ENCODE data around the gene SMIM5.
A peak's percentile ranks its signal among the peaks of the same experiment; 100 is the strongest.
"Not testable (repeated sequence)": the region's sequence is repeated elsewhere in the genome, so short reads cannot be mapped to it uniquely, and the experiment has no call there.

The SMIM5 gene, protein sequence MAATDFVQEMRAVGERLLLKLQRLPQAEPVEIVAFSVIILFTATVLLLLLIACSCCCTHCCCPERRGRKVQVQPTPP

DNA sequence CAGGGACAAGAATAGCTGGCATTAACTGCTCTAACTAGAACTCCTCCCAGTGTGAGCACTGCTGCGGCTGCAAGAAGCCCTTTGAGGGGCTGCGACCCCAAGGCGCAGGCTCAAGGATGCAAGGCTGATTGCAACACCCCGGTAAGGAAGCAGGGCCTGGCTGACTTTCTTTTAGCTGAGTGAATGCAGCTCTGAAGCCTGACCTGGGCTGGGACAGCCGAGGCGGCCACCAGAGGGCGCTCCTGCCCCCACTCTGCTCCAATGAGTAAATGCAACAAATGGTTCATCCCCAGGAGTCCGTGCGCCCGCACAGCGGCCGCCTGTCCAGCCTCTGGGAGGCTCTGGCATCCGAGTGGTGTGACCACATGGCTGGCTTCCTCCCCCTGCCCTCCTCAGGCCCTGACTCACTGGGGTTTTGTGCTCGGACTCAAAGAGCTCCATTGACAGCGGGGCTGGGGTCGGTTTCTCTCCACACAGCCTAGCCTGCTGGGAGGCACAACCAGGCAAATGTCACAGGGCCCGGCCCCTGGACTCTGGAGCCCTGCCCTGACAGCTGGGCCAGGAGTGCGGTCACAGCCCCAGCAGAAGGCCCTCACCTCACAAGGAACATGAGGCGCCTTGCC lies at the start of gene SMIM5:
SMIM5 (plus strand) TSS at position 572 of the 623 bp plus-strand sequence. CDS start 6,768 bp downstream, outside the sequence.
- DNase-seq = peak; percentile 84

DNA sequence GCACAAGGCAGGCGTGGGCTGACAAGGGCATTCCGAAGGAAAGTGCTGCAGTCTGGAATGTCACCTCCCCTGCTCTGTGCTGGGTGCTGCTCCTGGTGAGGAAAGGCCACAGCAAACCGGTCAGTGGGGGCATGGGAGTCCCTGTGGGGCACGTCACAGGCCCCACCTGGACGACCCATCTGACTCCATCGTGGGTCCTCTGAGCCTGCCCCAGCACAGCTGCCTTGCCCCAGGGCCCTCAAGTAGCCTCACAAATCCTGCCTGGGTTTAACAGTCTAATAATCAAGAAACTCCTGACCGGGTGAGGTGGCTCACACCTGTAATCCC lies 48.4 kb upstream of the SMIM5 start:
- no peak for DNase-seq

DNA sequence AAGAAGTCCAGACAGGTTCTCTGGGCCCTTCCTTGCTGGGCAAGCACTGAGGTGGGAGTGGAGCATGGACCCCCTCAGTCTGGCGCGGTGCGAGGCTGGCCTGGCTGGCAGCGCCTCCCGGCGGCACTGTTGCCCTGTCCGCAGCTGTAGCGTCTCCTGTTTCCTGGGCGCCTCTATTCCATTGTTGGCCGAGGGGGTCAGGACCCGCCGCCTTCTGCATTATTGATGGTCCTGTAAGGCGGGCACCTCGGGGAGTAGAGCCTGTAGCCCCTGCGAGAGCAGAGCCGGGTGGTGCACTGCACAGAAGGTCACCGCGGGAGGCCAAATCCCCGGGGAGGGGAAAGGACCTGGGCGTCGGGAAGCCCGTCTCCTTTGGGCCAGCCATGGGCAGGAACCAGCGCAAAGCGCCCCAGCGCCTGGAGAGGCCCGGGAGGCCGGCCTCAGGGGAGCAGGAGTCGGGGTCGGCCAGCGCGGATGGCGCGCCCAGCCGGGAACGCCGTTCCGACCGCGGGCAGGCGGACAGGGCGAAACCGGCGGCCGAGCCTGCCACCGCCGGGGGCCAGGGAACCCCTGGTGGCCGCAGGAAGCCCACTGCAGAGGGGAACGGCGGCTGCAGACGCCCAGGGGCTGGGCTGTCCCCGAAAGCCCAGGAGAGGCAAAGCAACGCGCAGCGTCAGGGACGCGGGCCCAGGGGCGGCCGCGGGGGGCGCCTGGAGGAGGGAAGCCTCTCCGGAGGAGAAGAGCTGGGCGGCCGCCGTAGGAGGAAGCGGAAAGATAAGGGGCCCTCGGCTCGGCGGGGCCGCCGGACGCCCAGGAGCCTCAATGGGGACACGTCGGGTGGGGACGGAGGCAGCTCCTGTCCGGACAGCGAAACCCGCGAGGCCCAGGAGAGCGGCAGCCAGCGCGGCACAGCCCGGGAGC lies 45.3 kb upstream of the SMIM5 start, which contains the start of gene MYO15B:
MYO15B (plus strand) TSS at position 126 of the 921 bp plus-strand sequence; CDS start at position 384, 258 bp downstream.
- DNase-seq = no peak

DNA sequence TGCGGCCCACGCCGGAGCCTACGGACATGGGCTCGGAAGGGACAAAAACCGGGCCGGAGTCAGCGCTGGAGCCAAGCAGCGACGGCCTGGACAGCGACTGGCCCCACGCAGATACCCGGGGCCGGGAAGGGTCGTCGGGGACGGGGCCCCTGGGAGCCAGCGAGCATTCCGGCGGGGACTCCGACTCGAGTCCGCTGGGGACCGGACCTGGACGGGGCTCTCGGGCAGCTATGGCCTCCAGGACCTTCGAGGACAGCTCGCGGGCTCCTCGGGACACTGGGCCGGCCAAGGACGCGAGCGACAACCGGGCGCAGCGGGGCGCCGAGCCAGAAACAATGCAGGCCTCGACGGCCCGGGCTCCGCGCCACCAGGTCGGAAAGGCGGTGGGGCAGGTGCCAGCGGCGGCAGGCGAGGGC lies 44.6 kb upstream of the SMIM5 start:
- no peak for DNase-seq

DNA sequence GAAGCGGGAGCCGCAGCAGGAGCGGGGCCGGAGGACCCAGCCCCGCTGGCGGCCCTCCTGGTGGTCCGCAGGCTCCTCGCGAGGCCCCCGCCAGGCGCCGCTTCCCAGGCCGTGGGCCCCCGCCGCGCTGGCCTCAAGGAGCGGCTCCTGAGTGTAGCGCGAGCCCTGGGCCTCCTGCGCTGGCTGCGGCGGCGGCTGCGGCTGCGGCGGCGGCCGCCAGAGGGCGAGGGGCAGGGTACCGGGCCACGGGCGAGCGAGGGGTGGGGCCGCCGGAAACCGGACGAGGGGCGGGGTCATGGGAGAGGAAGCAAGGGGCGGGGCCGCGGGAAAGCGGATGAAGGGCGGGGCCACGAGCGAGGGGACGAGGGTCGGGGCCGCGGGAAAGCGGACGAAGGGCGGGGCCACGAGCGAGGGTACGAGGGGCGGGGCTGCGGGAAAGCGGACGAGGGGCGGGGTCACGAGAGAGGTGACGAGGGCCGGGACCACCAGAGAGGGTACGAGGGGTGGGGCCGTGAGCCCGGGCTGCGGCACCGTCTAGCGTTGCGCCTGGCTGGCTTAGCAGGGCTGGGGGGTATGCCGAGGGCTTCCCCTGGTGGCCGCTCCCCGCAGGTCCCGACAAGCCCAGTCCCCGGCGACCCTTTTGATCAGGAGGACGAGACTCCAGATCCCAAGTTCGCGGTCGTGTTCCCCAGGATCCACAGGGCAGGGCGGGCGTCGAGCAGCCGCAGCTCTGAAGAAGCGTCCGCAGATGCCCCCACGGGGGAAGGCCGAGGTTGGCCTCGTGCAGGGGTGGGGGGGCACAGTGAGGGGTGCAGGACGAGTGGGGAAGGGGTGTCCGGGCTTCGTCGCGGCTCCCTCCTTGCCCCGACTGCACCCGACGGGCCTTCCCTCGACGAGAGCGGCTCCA lies 44.0 kb upstream of the SMIM5 start:
- peak; percentile 92 for DNase-seq

DNA sequence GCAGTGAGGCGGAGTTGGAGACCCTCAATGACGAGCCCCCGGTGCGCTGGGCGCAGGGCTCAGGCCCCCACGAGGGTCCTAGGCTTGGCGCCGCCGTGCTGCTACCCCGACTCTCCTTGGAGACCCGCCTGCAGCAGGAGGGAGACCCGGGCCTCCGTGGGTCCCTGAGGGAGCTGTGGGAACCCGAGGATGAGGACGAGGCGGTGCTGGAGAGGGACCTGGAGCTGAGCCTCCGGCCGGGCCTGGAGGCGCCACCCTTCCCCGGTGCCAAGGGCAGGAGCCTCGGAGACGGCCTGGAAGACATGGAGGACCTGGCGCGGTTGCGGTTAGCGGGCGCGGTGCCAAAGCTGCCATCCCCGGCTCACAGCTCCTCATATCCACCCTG lies 43.3 kb upstream of the SMIM5 start:
- no peak for DNase-seq

DNA sequence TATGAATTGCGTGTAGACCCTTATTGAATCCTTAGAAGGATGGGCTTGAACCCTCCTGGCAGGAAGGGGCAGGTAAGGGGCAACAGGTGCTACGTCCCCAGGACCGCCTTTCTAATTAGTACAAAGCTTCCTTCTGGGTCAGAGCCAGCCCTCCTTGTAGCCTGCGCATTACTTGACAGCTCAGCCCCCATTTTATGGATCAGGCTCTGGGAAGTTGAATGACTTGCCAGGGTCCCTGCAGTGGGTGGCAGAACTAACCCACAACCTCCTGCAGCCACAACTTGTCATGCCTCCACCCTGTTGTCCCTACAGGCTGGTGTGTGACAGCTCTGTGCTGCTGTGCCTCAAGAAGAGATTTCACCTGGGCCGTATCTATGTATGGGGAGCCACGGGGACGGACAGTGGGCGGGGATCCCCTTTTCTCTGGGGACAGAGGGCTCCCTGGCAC lies 42.9 kb upstream of the SMIM5 start:
- DNase-seq = no peak

DNA sequence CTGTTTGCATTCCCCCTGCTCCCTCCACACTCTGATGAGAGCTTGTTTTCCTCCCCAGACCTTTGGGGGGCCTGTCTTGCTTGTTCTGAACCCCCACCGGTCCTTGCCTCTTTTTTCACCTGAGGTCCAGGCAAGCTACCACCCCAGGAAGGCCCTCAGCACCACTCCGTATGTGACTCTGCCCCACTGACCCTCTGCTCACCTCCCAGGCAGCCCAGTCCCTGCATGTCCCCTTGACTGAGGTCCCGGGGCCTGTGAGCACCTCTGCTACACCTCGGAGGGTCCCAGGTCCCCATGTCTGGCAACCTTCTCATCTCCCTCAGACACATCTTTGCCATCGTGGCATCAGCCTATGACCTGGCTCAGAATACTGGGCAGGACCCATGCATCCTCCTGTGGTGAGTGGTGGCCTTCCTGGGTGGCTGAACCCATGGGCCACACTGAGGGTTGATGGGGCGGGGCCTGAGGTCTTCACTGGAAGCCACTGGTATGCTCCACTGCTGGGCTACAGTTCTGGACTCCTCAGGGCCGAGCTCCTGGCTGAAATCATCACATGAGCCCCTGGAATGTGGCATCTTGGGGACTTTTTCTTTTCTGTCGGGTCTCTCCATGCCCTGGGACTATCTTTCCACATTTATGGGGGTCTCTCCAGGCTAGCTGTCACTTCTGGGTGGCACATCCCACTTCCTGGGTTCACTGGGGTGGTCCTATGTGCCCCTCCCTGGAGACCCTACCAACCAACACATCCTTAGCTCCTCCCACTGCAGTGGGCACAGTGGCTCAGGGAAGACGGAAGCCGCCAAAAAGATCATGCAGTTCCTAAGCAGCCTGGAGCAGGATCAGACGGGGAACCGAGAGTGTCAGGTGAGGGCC lies 42.1 kb upstream of the SMIM5 start:
- DNase-seq = no peak

DNA sequence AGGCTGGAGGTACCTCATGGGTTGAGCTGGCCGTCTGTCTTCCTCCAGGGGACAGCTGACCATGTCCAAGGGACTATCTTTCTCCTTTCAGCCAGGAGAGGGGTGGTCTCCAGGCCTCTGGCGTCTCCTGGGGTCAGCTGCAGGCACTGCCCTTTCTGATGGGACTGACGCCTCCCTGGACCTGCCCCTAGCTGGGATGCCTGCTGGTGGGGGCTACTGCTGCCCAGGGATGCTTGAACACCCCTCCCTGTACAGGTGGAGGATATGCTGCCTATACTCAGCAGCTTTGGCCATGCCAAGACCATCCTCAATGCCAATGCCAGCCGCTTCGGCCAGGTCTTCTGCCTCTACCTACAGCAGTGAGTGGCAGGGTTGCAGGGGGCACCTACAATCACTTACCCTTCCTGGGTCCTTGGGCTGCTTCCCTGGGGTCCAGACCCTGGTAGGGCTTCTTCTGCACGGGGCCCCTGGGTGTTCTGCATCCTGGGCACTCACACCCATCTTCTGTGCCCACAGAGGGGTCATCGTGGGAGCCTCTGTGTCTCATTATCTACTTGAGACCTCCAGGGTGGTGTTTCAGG lies 41.4 kb upstream of the SMIM5 start:
- DNase-seq = no peak

DNA sequence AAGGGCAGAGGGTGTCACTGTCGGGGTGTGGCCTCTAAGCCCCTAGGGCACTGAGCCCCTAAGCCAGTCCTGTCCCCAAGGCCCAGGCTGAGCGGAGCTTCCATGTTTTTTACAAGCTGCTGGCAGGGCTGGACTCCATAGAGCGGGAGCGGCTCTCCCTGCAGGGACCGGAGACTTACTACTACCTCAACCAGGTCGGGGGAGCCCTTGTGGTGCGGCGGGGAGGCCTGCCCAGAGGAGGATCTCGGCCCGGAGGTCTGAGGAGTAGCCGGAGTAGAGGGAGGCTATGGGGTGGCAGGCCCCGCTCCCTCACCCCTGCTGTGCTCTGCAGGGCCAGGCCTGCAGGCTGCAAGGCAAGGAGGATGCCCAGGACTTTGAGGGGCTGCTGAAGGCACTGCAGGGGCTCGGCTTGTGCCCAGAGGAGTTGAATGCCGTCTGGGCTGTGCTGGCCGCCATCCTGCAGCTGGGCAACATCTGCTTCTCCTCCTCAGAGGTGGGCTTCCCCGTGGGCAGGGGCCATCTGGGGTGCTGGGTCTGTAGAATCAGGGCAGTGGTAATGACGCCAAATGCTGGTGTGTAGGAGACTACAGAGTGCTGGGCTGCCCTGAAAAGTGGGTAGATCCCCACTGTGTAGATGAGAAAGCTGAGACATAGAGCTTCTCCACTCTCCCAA lies 40.8 kb upstream of the SMIM5 start:
- DNase-seq = no peak

DNA sequence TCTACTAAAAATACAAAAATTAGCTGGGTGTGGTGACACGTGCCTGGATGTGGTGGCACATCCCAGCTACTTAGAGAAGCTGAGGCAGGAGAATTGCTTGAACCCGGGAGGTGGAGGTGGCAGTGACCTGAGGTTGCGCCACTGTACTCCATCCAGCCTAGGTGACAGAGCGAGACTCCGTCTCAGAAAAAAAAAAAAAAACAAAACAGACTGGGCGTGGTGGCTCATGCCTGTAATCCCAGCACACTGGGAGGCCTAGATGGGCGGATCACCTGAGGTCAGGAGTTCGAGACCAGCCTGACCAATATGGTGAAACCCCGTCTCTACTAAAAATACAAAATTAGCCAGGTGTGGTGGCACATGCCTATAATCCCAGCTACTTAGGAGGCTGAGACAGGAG lies 39.8 kb upstream of the SMIM5 start:
- DNase-seq = not testable (repeated sequence)

DNA sequence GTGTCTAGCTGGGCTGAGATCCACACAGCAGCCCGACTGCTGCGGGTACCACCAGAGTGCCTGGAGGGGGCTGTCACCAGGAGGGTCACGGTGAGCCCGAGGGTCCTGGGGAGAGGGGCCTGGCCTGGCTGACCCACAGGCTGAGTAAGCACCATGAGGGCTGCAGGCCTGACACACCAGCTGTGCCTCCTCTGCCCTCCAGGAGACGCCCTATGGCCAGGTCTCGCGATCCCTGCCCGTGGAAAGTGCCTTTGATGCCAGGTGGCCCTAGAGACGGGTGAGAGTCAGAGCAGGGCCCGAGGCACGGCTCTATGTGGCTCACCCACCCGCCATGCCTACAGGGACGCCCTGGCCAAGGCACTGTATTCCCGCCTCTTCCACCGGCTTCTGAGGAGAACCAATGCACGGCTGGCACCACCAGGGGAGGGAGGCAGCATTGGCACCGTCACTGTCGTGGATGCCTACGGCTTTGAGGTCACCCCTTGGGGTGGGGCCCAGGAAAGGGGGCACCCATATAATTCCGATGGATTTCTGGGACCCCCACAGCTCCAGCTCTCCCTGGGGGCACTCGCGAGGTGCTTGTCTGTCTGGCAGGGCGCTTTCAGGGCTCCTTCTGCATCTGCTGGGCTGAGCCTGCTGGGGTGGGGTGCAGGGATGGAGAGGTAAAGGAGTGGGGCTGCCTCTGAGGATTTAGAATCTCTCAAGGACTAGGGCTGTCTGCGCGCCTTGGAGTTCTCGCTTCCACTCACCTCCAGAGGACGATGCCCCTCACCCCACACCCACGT lies 38.5 kb upstream of the SMIM5 start:
- DNase-seq = no peak

DNA sequence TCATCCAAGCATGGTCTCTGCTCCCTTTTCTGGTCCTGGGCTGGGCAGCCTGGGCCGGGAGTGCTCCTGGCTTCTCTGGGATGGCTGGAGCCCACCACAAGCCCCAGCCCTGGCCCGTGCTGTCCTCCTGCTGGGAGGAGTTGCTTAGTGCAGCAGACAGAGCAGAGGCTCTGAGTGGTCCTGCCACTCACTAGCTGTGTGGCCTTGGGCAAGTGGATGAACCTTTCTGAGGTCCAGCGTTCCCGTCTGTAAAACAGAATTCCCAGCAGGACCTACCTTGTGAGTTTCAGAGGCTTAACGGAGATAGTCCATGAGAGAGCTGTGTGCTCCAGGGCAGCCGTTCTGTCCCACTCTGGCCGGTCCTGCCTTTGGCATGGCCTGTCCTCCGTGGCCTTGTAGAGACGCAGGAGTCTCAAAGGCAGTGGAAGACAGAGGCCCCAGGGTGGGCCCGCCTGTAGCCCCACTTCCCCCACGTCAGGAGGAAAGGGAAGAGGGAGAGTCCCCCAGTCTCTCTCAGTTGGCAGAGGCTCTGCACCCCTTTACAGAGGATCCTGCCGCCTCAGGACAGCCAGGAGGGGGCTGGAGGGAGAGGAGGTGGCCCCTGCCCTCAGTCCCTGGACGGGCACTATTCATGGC lies 37.8 kb upstream of the SMIM5 start:
- DNase-seq = no peak

DNA sequence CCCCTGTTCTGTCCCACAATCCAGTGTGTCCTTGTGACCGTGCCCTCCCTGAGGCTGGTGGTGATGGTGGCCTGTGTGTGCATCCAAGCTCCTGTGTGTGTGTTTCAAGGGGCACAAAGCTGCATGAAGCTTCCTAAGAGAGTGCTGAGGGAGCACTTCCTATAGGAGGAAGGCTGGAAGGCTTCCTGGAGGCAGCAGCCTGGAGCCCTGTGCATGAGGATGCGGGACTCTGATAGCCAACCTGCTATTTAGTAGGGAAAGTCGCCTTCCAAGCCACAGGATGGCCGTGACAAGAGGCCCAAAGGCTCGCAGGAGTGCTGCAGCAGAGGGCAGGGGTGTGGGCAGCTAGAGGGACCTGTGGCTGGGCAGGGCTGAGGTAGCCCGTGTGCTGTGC lies 37.3 kb upstream of the SMIM5 start:
- DNase-seq = no peak

DNA sequence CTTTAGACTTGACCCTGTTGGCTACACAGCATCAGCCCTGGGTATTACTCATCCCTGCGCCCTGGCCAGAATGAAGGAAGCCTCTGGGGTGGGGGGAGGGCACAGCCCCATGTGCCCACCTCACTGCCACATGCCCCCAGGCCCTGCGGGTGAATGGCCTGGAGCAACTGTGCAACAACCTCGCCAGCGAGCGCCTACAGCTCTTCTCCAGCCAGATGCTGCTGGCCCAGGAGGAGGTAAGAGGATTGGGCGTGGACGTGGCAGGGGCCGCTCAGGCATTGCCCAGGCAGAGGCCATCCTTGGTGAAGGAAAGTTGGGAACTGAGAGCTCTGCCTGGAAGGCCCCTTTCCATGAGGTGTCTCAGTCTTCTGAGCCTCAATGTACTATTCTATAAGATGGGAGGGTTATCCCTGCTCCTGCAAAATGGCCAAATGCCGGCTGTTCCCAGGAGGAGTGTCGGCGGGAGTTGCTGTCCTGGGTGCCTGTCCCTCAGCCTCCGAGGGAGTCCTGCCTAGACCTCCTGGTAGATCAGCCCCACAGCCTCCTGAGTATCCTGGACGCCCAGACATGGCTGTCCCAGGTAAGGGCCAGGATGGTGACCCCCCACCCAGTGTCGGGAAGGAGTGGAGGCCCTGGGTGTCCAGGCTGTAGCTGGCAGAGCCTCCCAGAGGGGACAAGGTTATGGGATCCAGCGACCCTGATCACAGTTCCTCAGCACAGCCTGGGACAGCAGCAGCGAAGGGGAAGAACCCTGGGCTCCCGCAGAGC lies 36.7 kb upstream of the SMIM5 start:
- no peak for DNase-seq

DNA sequence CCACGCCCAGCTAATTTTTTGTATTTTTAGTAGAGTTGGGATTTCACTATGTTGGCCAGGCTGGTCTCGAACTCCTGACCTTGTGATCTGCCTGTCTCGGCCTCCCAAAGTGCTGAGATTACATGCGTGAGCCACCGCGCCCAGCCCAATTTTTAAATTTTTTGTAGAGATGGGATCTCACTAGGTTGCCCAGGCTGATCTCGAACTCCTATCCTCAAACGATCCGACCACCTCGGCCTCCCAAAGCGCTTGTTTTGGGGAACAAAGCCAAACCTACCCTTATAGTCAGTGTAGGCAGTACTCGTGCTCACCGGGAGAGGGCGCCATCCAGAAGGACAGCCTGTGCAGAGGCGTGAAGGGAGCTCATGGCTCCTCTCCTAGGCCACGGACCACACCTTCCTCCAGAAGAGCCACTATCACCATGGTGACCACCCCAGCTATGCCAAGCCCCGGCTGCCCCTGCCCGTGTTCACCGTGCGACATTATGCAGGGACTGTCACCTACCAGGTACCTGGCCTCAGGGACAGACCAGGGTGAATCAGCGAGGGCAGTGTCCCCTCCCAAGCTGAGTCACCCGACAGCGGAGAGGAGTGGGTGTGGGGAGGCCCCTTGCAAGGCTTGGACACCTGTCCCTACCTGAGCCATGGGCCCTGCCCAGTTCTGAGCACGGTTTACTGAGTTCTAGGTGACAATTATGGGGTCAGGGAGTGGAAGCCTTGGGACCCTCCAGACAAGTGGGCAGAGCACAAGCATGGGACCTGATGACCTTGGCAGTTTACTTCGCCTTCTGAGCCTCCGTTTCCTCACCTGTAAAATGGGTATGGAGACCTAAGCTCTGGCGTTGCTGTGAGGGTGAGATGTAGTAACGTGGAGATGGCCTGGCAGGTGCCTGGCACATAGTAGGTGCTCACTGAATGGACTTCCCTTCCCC lies 31.9 kb upstream of the SMIM5 start:
- DNase-seq = peak; percentile 83

DNA sequence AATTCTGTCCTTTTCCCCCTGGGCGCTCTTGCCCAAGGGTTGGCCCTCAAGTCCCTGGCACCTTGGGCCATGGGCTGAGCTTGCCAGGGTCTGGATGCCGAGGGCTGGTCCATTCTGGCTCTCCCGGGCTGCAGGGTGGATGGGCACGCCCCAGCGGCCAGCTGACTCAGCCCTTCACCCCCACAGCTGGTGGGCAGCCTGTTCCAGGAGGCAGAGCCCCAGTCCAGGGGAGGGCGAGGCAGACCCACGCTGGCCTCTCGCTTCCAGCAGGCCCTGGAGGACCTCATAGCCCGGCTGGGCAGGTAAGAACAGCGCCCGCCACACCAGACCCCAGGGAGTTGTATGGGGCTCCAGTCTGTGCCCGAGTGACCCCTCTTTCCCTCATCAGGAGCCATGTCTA lies 30.6 kb upstream of the SMIM5 start:
- DNase-seq = no peak

DNA sequence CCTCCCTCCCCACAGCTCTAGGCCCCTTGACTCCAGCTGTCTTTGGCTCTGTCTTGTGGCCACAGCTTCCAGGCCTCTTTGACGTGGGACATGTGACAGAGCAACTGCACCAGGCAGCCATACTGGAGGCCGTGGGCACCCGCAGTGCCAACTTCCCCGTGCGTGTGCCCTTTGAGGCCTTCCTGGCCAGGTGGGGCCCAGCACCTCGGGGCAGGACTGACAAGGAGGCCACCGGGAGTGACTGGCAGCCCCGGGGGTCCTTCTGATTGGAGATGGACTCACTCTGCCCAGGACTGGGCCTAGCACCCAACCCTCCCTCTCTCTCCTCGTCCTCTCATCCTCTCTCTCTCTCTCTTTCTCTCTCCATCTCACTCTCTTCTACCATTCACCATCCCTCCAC lies 30.1 kb upstream of the SMIM5 start:
- no peak for DNase-seq
